ENCODE data around the gene EIF3L. TPM values are rescaled to one million over a fixed set of nuclear protein-coding genes. Genes with fewer than 3 reads are reported as not detected.

Gene EIF3L
- polyA plus RNA-seq, 12 donors = 578 to 1,449 (median 1,314) TPM; not detected in 1

DNA sequence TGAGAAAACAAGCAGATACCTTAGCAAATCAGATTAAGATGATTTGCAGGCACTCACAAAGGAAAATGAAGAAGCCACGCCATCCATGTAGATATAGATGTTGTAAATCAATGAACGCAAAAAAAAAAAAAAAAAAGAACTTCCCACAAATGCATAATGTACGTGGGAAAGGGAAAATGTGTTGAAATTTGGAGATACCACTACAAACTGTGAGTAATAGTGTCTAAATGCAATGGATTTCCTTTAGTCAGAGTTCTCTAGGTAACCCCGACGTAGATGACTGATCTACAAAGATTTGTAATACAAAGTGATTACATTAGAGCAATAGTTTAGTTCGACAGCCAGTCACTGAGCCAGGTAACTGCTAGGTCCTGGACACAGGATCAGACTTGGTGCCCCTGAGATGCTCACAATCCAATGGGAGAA is 4.3 kb upstream of the EIF3L start:
- DNase-seq = no peak

DNA sequence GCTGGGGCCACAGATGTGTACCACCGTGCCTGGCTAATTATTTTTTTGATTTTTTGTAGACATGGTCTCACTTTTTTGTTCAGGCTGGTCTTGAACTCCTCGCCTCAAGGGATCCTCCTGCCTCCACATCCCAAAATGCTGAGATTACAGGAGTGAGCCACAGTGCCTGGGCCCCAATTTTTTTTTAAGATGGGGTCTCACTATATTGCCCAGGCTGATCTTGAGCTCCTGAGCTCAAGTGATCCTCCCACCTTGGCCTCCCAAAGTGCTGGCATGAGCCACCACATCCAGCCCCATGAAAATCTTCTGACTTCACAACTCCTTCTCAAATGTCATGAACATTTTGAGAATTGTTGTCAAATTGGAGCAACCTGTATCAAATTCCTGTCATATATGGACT is 2.8 kb upstream of the EIF3L start:
- DNase-seq = no peak

DNA sequence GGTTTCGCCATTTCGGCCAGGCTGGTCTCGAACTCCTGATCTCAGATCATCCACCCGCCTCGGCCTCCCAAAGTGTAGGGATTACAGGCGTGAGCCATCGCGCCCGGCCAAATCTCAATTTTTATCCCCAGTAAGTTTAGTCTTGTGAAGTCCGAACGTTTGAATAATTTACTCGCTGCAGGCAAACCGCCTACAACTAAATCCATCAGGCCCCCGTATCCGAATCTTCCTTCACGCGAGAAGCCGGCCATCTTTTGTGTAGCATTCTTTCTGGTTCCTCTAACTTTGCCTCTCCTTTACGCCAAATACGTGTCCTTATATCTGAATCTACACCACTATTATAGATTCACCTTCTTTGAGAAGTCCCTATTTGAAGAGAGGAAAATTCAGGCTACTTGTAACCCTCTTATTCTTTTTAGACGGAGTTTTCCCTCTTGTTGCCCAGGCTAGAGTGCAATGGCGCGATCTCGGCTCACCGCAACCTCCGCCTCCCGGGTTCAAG is 581 bp upstream of the EIF3L start:
- no peak for DNase-seq

DNA sequence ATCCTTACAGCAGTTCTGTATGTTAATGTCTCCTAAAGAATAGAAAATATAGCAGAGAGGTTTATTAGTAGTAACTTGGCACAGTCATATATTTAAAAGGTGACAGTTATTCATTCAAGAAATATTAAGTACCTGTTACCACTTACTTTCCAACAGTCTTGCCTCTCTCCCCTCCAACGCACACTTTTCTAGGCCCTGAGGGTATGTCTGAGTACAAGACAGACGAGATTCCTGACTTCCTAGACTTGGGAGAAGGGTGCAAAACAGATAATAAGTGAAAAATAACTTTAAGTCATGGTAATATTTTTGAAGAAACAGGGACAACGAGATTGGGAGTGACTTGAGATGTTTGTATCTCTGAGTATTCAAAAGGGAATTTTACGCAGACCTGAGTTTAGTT is 1.6 kb downstream of the EIF3L start:
- no peak for DNase-seq

DNA sequence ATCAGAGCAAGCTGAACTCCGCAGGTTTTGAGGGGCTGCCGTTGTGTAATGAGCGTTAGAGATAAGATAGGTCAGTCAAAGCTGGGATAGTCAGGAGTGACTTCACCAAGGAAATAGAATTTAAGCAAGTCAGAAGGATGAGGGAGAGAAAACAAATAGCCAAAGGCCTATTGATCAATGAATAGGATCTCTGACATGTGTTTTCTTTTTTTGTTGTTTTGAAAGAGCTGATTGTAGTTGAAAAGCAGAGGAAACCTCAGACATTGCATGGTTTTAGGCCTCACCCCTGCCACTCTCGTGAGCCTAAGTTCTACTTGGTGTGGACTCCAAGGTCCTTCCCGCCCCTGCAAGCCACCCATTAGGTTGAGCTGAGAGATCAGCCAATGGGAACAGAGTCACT is 3.2 kb downstream of the EIF3L start:
- DNase-seq = no peak

DNA sequence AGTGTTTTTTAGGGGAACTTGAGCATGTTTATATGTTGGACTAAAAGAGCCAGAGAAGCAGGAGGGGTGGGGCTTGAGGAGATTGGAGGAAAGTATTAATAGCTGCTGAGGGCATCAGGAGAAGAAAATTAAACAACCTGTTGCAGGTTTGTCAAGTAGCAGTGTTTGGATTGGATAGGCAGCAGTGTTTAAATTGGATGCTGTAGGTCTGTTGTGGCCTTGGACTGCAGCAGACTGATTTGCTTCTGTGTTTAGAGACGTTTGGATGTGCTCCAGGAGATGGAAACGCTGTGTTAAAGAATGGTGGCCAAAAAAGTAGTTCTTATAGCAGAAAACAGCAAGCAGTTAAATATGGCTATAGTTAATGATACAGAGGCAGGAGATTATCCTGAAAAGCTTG is 5.7 kb downstream of the EIF3L start:
- no peak for DNase-seq

DNA sequence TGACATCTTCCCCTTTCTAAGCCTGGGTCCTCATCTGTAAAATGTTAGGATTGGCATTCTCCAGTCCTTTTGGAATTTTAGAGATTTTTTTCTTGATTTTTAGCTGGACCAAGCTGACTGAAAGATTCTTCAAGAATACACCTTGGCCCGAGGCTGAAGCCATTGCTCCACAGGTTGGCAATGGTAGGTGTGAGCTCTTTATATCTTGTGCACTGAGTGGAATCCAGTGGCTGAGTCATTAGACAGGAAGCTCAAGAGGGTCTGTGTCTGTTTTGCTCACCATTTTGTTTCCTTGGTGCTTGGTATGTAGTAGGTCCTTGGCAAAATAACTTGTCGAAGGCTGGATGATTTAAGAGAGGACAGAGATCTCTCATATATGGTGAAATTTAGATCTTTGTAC is 6.2 kb downstream of the EIF3L start:
- DNase-seq = no peak

DNA sequence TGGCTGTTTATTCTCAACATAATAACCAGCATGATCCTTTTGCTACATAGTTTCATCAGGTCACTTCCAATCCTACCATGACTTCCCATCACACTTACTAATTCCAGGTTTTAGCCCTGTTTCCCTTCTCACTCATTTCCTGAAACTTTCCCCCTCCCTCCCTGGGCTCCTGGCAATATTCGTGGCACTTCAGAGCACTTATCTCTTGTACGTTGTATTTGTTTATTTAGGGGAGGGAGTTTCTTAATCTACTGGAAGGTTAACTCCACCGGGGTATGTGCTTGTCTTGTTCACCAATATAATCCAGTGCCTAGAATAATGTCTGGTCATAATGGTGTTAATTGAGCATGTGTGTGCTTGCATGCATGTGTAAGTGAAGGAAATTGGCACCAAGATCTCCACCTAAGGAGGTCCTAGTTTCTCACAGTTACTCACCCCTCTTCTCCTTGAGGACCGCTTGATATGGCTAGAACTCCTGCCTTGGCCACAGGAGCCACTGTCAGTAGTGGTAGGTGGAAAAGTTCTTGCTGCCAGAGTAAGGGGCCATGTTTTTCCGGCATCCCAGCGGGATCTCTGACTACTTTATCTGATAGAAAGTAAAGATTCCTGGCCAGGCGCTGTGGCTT is 11.7 kb downstream of the EIF3L start:
- DNase-seq = no peak

DNA sequence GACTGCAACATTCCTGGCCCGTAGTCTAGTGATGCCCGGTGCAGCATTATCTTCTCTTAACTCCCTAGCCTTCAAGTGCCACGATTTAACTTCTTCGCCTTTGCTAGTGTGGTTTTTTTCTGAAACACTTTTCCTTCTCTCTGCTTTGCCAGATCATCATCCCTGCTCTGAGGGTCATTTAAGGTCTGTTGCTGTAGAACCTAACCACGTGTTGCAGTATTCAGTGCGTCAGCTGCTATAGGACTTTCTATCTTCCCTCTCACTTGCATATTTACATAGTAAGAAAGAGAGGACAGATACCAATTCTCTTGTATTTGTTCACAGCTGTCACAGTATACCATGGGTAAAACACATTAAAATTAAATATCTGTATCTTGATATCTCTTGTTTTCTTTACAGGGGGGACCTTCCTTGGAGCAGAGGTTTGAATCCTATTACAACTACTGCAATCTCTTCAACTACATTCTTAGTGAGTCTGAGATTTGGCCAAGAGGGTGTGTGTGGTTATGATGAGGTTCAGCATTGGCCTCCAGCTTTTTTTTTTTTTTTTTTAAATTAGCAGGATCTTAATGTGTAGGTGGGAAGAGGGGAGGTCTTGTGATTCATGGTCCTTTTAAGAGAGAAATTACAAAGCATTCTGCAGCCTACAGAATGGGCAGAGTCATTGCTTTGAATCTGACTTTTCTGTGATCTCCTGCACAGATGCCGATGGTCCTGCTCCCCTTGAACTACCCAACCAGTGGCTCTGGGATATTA is 13.5 kb downstream of the EIF3L start:
- no peak for DNase-seq

DNA sequence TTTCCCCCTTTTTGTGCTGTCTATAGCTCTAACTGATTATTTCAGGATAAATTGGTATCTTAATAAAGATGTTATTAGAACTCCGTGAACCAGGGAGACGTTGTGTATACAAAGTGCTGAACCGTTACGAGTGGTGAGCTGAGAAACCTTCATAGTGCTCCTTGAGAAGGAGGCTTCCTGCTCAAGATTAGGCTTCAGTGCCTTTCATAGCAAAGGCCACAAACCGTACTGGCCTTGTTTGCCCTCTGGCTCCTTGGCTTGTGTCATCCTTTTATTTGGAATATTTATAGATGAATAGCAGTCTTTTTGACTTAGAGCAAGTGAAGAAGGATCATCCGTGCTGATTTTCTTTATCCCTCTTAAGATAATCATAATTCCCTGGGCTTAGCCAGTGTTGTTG is 16.3 kb downstream of the EIF3L start:
- DNase-seq = no peak

DNA sequence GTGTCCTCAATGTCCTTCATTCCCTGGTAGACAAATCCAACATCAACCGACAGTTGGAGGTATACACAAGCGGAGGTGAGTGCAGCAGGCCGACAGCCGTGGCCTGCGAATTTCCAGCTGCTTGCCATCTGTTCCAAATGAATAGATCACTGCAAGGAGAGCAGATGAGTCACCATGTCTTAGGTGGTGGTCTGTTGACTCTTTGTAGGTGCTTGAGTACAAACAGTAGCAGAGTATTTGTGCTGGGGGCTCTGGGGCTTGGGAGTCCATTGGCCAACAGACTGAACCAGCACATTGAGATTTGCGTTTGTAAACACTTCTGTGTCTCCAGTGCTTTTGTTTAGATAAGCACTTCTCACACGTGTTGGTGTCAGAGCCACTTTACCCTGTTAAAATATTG is 21.1 kb downstream of the EIF3L start:
- DNase-seq = no peak

DNA sequence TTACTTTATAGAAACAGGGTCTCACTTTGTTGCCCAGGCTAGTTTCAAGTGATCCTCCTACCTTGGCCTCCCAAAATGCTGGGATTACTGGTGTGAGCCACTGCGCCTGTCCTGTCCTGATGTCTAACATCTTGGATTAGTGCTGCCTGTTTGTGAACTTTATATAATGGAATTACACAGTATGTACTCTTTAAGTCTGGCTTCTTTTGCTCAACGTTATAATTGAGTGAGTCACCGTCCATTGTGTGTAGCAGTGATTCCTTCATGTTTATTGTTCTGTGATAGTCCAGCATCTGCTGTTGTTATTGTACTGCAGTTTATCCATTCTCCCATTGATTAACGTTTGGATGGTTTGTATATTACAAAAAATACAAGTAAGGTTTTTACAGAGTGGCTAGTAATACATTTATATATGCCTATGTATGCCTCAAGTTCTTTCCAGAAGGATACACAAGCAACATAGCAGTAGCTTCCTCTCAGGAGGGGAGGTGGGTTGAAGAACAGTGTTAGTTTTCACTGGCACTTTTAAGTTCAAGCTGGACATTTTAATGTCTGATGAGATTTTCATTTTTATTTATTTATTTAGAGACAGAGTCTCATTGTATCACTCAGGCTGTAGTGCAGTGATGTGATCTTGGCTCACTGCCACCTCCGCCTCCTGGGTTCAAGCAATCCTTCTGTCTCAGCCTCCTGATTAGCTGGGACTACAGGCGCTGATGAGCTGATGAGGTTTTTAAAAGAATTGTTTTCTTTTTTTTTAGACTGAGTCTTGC is 31.6 kb downstream of the EIF3L start:
- DNase-seq = no peak

DNA sequence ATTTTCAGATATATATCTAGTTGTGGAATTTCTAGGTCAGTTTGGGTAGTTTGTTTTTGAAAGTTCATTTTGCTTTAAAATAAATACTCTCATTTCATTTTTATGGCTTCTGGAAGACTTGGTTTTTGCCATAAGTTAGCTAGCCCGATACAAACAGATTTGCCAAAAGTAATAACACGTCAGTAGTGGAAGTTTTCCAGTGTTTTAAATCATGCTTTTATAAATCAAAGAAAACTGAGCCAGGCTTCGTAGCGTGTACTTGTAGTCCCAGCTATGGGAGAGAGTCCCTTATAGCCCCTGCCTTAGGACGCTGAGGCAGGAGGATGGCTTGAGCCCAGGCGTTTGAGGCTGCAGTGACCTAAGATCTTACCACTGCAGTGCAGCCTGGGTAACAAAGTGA is 35.2 kb downstream of the EIF3L start:
- peak; percentile 81 for DNase-seq

DNA sequence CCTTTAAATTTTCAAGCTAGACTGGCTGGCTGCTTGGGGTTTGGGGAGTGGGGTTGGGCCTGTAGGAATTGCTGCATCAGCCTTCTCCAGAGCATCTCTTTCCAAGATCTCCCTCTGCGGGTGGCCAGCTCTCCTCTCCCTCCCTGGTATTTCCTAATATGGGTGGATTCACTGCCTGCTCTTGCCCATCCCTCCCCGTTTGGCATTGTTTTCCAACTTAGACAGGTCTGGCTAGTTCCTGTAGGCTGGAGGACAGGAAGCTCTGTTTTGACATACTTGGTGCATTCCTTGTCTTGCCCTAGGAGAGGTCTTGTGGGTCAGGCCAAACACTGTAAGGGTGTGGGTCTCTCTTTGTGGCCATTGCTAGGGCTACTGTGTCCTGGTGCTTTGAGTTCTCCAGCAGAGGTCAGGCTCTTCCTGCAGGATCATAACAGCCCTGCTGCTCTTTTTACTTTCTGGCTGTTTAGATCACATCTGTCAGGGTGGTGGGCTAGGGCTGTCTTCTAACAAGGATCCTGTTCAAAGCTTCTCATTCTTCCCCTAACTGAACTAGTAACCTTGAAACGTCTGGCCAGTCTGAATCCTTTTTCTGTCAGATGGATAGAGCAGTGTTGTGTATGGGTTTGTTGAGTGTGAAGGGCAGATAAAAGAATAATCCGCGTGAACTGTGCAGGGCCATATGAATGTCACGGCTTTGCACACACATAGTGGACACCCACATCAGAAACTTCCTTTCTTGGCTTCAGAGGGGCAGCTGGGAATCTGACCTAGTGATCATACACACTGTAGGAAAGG is 38.6 kb downstream of the EIF3L start:
- no peak for DNase-seq

DNA sequence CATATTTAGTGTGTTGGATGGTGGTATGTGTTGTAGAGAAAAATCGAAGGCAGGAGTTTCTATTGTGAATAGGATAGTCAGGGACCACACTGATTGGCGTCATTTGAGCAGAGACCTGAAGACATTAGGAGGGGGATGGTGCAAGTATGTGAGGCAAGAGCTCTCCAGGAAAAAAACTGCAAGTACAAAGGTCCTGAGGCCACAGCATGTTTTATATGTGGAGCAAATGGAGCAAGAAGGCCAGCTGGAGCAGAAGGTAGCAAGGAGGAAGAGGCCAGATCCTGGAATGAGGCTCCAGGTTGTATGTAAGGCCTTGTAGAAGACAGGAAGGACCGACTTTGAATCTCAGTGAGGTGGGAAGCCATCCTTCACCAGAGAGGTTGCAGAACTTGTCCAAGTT is 42.7 kb downstream of the EIF3L start:
- DNase-seq = no peak

DNA sequence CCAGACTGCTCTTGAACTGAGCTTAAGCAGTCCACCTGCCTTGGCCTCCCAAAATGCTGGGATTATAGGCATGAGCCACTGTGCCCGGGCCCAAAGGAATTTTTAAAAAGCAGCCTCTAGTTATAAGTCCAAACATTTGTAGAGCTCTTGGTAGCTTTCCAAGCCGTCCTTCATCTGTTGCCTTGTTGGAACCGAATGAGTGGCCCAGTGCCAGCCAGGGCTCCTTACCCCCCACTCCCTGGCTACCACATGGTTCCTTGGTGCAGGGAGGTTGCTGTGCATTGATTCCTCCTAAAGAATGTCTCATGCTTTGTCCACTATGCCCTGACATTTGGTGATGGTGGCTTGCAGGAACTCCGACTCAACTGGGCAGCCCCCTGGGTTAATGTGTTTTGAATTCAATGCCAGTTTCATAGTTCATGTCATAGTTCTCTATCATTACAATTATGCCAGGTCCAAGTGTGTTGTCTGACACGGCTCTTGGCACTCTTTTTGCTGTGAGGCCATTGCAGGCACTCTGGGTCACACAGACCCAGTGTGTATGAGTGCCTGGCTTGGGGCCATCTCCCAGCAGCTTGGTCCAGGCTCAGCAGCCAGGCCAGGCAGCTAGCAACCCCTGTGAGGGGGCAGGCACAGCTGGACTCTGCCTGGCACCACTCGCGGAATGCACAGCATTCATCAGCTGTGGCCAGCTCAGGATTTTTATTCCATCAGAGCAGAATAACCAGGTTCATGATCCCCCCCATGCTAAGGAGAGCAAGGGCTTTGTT is 43.5 kb downstream of the EIF3L start:
- DNase-seq = peak; percentile 44

DNA sequence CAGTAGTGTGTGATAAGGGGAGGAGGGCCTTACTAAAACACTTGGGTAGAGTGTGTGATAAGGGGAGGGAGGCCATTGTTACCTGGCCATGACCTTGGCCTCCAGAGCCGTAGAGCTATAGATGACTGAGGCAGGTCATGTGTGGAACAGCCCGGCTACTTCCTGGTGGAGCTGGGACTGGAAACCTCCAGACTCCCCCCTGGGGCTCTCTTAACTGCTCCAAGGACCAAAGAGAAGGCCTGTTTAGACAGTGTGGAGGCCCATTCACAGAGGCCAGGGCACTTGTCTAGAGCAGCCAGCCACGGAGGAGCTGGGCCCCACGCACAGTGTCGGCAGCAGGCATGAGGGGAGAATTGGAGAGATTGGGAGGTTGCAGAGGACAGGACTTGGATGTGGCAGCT is 44.4 kb downstream of the EIF3L start:
- DNase-seq = no peak

DNA sequence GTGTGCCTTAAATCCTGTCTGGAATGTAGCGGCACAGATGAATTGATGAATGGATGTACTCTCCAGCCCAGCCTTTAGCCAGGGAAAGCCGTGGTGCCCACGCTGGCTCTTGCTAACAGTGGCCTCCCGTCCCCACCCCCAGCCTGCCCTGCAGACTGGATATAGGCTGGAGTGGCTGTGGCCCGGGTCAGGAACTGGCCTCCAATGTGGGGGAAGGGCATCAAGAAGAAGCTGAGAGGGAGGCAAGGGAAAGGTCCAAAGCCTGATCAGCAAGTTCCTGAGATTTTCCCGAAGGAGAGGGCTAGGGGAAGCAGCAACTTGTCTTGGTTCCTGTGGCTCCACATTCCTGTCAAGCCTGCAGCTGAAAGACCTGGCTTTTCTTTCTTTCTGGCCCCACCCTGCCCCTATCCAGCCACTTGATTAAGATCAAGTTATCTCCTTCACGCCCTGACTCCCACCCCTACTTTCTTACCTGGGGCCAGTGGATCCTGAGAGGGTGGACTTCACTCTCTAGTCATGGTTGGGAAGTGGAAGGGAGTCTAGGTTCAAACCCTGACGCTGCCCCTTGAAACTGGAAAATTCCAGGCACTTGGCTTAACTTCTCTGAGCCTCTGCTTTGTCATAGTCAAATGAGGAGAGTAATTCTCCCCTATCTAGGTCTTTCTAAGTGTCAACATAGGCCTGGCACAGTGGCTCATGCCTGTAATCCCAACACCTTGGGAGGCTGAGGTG is 45.9 kb downstream of the EIF3L start:
- no peak for DNase-seq

DNA sequence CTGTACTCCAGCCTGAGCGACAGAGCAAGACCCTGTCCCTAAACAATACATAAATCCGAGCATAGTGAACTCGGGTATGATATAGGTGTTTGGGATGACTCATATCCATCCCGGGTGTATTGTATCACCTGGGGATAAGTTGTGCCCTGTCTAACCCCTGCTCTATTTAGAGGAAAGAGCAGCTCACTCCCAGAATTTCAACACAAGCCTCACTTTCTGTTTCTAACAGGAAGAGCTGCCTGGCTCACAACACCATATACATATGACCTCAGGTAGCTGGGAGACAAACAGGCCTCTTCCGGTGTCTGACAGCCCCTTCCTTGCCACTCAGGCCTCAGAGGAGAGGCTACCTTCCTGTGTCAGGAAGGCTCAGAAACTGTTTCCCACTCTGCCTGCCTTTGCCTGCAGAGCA is 47.0 kb downstream of the EIF3L start:
- no peak for DNase-seq

DNA sequence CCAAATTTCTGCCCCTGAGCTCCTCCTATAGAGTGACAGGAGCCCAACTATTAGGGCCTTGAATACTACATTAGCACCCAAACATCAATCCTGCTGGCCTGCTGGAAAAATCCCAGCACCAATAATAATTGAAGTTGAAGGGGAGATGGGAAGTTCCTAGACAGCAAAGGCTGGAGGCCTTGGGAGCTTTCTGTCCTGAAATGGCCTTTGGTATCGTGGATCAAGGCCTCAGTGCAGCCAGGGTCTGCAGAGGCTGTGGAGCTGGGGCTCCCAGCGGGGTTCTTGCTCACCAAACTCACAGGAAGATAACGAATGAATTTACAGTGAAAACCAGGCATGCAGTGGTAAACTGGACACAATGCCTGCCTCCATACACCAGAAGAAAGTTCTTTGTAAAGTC is 47.7 kb downstream of the EIF3L start:
- no peak for DNase-seq
